ENCODE data around the gene LPA. TPM values are rescaled to one million over a fixed set of nuclear protein-coding genes. Genes with fewer than 3 reads are reported as not detected.
"Not testable (repeated sequence)": the region's sequence is repeated elsewhere in the genome, so short reads cannot be mapped to it uniquely, and the experiment has no call there.

Gene LPA
- total RNA-seq, 1 donor from 2014 or later: not detected

- no peak for DNase-seq (ENCODE audit: low read depth)
- no peaks in the 10 kb centered on the region for H3K4me1 Mint-ChIP-seq (ENCODE audit: low read depth, unreplicated experiment)
- H3K27me3 ChIP-seq (ENCODE audit: insufficient read depth, low read length): no peaks in the 10 kb centered on the region
- no peaks in the 10 kb centered on the region for H3K79me2 ChIP-seq (ENCODE audit: insufficient read depth, low read length)
- peak overlapping the region; percentile 34 for H2AFZ ChIP-seq (ENCODE audit: low read depth, low read length)
- H3K4me3 ChIP-seq (ENCODE audit: insufficient read depth, low read depth, low read length): no peak overlapping the region
- no peak overlapping the region for H3K27ac ChIP-seq (ENCODE audit: low read depth, low read length)
- peaks cover 30% of the 10 kb centered on the region for H3K27me3 Mint-ChIP-seq (ENCODE audit: low read depth, unreplicated experiment)
- no peaks in the 10 kb centered on the region for H3K4me1 ChIP-seq (ENCODE audit: insufficient read depth, low read length)
- FAIRE-seq: no peak
- H3K9ac ChIP-seq (ENCODE audit: low read length): no peak overlapping the region
- H3K27ac Mint-ChIP-seq (ENCODE audit: unreplicated experiment): no peak overlapping the region
- no peak overlapping the region for H3K4me2 ChIP-seq (ENCODE audit: low read length)
- H3K9me3 Mint-ChIP-seq (ENCODE audit: unreplicated experiment): no peaks in the 10 kb centered on the region
- H3K4me3 Mint-ChIP-seq (ENCODE audit: unreplicated experiment): peak overlapping the region; percentile 79
- no peak for TF ChIP-seq EZH2 (IDR thresholded peaks at IDR 0.05; ENCODE audit: insufficient read depth, low read length)
- TF ChIP-seq CTCF (IDR thresholded peaks at IDR 0.05; ENCODE audit: insufficient read depth, low read depth, low read length): no peak
- no peaks in the 10 kb centered on the region for H3K36me3 ChIP-seq (ENCODE audit: insufficient read depth, low read length)
- H3K36me3 Mint-ChIP-seq (ENCODE audit: low read depth, unreplicated experiment): no peaks in the 10 kb centered on the region
- peaks cover 2% of the 10 kb centered on the region for H3K9me3 ChIP-seq (ENCODE audit: insufficient read depth, low read depth, low read length)
- no peaks in the 10 kb centered on the region for H4K20me1 ChIP-seq (ENCODE audit: insufficient read depth, low read length)
Observed at GRCh38 chr6:160678744-160679401, 14.8 kb upstream of the LPA start.

GRCh38 chr6:160678230-160678629 is 14.2 kb upstream of the LPA start:
- DNase-seq (ENCODE audit: low read depth) (peak; percentile 0), FAIRE-seq (no peak)
- Mint-ChIP-seq H3K36me3 (ENCODE audit: low read depth, unreplicated experiment) (no peaks in the 10 kb centered on the region), H3K9me3 (ENCODE audit: unreplicated experiment) (peaks cover 2% of the 10 kb centered on the region), H3K27ac (ENCODE audit: unreplicated experiment) (no peak overlapping the region), H3K27me3 (ENCODE audit: low read depth, unreplicated experiment) (peaks cover 32% of the 10 kb centered on the region), H3K4me1 (ENCODE audit: low read depth, unreplicated experiment) (no peaks in the 10 kb centered on the region), H3K4me3 (ENCODE audit: unreplicated experiment) (no peak overlapping the region)
- Histone ChIP-seq H3K27ac (ENCODE audit: low read depth, low read length) (no peak overlapping the region), H2AFZ (ENCODE audit: low read depth, low read length) (no peak overlapping the region), H3K27me3 (ENCODE audit: insufficient read depth, low read length) (no peaks in the 10 kb centered on the region), H4K20me1 (ENCODE audit: insufficient read depth, low read length) (no peaks in the 10 kb centered on the region), H3K79me2 (ENCODE audit: insufficient read depth, low read length) (no peaks in the 10 kb centered on the region), H3K4me1 (ENCODE audit: insufficient read depth, low read length) (no peaks in the 10 kb centered on the region), H3K4me3 (ENCODE audit: insufficient read depth, low read depth, low read length) (no peak overlapping the region), H3K36me3 (ENCODE audit: insufficient read depth, low read length) (no peaks in the 10 kb centered on the region), H3K9ac (ENCODE audit: low read length) (no peak overlapping the region), H3K4me2 (ENCODE audit: low read length) (no peak overlapping the region), H3K9me3 (ENCODE audit: insufficient read depth, low read depth, low read length) (peaks cover 2% of the 10 kb centered on the region)
- TF ChIP-seq EZH2 (IDR thresholded peaks at IDR 0.05; ENCODE audit: insufficient read depth, low read length): no peak
- TF ChIP-seq CTCF (IDR thresholded peaks at IDR 0.05; ENCODE audit: insufficient read depth, low read depth, low read length): no peak

DNA sequence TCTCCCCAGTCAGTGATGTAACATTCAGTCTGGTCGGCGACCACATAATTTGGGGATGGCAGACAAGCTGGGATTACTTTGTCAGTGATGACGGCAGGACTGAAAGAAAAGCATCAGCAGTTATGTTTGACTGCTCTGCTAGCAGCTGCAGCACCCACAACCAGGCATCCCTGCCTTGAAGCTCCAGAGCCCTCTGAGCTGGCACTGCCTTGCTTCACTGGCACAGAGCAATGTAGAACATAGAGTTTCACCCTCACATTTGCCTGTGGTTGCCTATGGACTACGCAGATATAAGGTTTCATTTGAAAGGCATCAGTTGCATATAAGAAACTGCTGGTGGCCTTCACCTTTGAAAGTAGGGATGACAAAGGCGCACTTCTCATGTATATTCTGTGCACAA is 12.3 kb upstream of the LPA start:
- FAIRE-seq; H3K4me3 Mint-ChIP-seq (ENCODE audit: unreplicated experiment); H3K36me3 Mint-ChIP-seq (ENCODE audit: low read depth, unreplicated experiment); H4K20me1 ChIP-seq (ENCODE audit: insufficient read depth, low read length); H3K4me1 ChIP-seq (ENCODE audit: insufficient read depth, low read length); H3K79me2 ChIP-seq (ENCODE audit: insufficient read depth, low read length); H2AFZ ChIP-seq (ENCODE audit: low read depth, low read length); H3K9me3 ChIP-seq (ENCODE audit: insufficient read depth, low read depth, low read length); H3K27ac Mint-ChIP-seq (ENCODE audit: unreplicated experiment); H3K27ac ChIP-seq (ENCODE audit: low read depth, low read length); H3K9me3 Mint-ChIP-seq (ENCODE audit: unreplicated experiment); H3K4me1 Mint-ChIP-seq (ENCODE audit: low read depth, unreplicated experiment); H3K27me3 ChIP-seq (ENCODE audit: insufficient read depth, low read length); H3K36me3 ChIP-seq (ENCODE audit: insufficient read depth, low read length); DNase-seq (ENCODE audit: low read depth); H3K4me3 ChIP-seq (ENCODE audit: insufficient read depth, low read depth, low read length); H3K4me2 ChIP-seq (ENCODE audit: low read length); H3K9ac ChIP-seq (ENCODE audit: low read length): not testable (repeated sequence)
- peaks cover 32% of the 10 kb centered on the region for H3K27me3 Mint-ChIP-seq (ENCODE audit: low read depth, unreplicated experiment)

All from astrocyte (in vitro differentiated cells and primary cell).